ENCODE measurements around the gene NSD2.

- TF ChIP-seq POLR2A (IDR thresholded peaks at IDR 0.05) (no peak), CTCF (IDR thresholded peaks at IDR 0.05) (no peak)
Observed at GRCh38 chr4:1846580-1846979, 24.6 kb upstream of the NSD2 start.

Data from testis (tissue), 2 donors.